Measurements from ENCODE around the gene TM4SF4. TPM values are rescaled to one million over a fixed set of nuclear protein-coding genes. Genes with fewer than 3 reads are reported as not detected.
A peak's percentile ranks its signal among the peaks of the same experiment; 100 is the strongest.

The TM4SF4 gene
- total RNA-seq, 1 donor from 2014 or later: not detected

GRCh38 chr3:149542375-149543312, 68.1 kb downstream of the TM4SF4 start:
- Histone ChIP-seq H3K9me3 (replicated peaks) (no peaks in the 10 kb centered on the region), H3K27ac (replicated peaks) (peak overlapping the region; percentile 27), H3K4me1 (peaks cover 56% of the 10 kb centered on the region), H3K36me3 (peaks cover 14% of the 10 kb centered on the region), H3K27me3 (ENCODE audit: low read depth) (no peaks in the 10 kb centered on the region), H3K4me3 (no peak overlapping the region)
- intact Hi-C loops (cut with micrococcal nuclease): no loop called here
- no peak for DNase-seq
- no peak for TF ChIP-seq CTCF (IDR thresholded peaks at IDR 0.05; ENCODE audit: borderline replicate concordance)

- Histone ChIP-seq H3K27me3 (ENCODE audit: low read depth) (no peaks in the 10 kb centered on the region), H3K4me3 (no peak overlapping the region), H3K27ac (replicated peaks) (no peak overlapping the region), H3K4me1 (peaks cover 60% of the 10 kb centered on the region), H3K36me3 (peaks cover 14% of the 10 kb centered on the region), H3K9me3 (replicated peaks) (no peaks in the 10 kb centered on the region)
- intact Hi-C loops (cut with micrococcal nuclease): no loop called here
- DNase-seq: no peak
- TF ChIP-seq CTCF (IDR thresholded peaks at IDR 0.05; ENCODE audit: borderline replicate concordance): no peak
Measured at GRCh38 chr3:149545049-149545448, 70.6 kb downstream of the TM4SF4 start.

- H3K36me3 ChIP-seq: peaks cover 4% of the 10 kb centered on the region
- no peak for TF ChIP-seq CTCF (IDR thresholded peaks at IDR 0.05; ENCODE audit: borderline replicate concordance)
- intact Hi-C loops (cut with micrococcal nuclease): no loop called here
- H3K9me3 ChIP-seq (replicated peaks): no peaks in the 10 kb centered on the region
- H3K27ac ChIP-seq (replicated peaks): peak overlapping the region; percentile 75
- H3K4me1 ChIP-seq: peaks cover 51% of the 10 kb centered on the region
- H3K4me3 ChIP-seq: no peak overlapping the region
- no peaks in the 10 kb centered on the region for H3K27me3 ChIP-seq (ENCODE audit: low read depth)
- peak; percentile 67 for DNase-seq
Measured at GRCh38 chr3:149547413-149547812, 72.9 kb downstream of the TM4SF4 start.

- intact Hi-C loops (cut with micrococcal nuclease): no loop called here
- DNase-seq: no peak
- Histone ChIP-seq H3K27me3 (ENCODE audit: low read depth) (no peaks in the 10 kb centered on the region), H3K27ac (replicated peaks) (peak overlapping the region; percentile 75), H3K4me1 (peaks cover 51% of the 10 kb centered on the region), H3K9me3 (replicated peaks) (no peaks in the 10 kb centered on the region), H3K36me3 (peaks cover 6% of the 10 kb centered on the region), H3K4me3 (no peak overlapping the region)
- no peak for TF ChIP-seq CTCF (IDR thresholded peaks at IDR 0.05; ENCODE audit: borderline replicate concordance)
Measured at GRCh38 chr3:149547954-149548668, 73.6 kb downstream of the TM4SF4 start.

- intact Hi-C loops (cut with micrococcal nuclease): no loop called here
- H3K9me3 ChIP-seq (replicated peaks): no peaks in the 10 kb centered on the region
- peaks cover 6% of the 10 kb centered on the region for H3K36me3 ChIP-seq
- no peak for TF ChIP-seq CTCF (IDR thresholded peaks at IDR 0.05; ENCODE audit: borderline replicate concordance)
- no peak overlapping the region for H3K4me3 ChIP-seq
- H3K27ac ChIP-seq (replicated peaks): peak overlapping the region; percentile 75
- no peaks in the 10 kb centered on the region for H3K27me3 ChIP-seq (ENCODE audit: low read depth)
- H3K4me1 ChIP-seq: peaks cover 54% of the 10 kb centered on the region
- no peak for DNase-seq
Measured at GRCh38 chr3:149548669-149549065, 74.2 kb downstream of the TM4SF4 start.

Measured in left ventricle myocardium inferior (tissue), 1 donor.